ENCODE measurements around the gene SLC44A3.
A peak's percentile ranks its signal among the peaks of the same experiment; 100 is the strongest.

SLC44A3 gene

GRCh38 chr1:94921977-94922376, 101.8 kb downstream of the SLC44A3 start:
- TF ChIP-seq, protein P1, sequence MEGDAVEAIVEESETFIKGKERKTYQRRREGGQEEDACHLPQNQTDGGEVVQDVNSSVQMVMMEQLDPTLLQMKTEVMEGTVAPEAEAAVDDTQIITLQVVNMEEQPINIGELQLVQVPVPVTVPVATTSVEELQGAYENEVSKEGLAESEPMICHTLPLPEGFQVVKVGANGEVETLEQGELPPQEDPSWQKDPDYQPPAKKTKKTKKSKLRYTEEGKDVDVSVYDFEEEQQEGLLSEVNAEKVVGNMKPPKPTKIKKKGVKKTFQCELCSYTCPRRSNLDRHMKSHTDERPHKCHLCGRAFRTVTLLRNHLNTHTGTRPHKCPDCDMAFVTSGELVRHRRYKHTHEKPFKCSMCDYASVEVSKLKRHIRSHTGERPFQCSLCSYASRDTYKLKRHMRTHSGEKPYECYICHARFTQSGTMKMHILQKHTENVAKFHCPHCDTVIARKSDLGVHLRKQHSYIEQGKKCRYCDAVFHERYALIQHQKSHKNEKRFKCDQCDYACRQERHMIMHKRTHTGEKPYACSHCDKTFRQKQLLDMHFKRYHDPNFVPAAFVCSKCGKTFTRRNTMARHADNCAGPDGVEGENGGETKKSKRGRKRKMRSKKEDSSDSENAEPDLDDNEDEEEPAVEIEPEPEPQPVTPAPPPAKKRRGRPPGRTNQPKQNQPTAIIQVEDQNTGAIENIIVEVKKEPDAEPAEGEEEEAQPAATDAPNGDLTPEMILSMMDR (conservative IDR thresholded peaks at IDR 0.05; ENCODE audit: low read length), result no peak
- DNase-seq (ENCODE audit: low read depth), result no peak
- H3K4me3 ChIP-seq (ENCODE audit: low read length), result no peak overlapping the region

DNA sequence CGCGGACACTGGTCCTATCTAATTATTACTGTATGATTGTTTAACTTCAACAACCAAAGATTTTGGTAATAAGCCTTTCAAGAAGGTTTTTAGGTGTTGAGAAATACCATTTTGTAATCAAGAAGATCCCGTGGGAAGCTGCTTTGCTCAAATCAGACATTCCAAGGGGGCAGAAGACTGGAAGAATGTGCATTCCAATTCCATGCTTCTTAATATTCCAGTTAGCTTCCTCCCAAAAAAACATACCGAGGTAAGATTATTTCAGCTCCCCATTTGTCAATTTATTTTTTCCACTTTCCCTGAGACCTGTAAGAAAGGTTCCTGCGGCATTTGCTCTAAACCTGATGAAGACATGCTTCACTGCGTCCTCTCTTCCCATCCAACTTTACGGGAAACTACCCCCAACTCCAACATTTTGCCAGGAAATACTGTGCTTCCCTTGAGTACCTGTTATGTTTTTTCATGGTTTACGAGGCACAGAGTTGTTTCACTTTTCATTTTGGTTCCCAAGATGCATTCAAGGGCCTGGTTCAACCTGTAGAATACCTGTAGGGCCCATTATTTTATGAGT, 102.7 kb downstream of the SLC44A3 start:
- TF ChIP-seq, protein P1 (conservative IDR thresholded peaks at IDR 0.05; ENCODE audit: low read length), result no peak
- peak overlapping the region; percentile 41 for H3K4me3 ChIP-seq (ENCODE audit: low read length)
- peak; percentile 95 for DNase-seq (ENCODE audit: low read depth)

- no peak for DNase-seq (ENCODE audit: low read depth)
- TF ChIP-seq, protein P1 (conservative IDR thresholded peaks at IDR 0.05; ENCODE audit: low read length), result no peak
- peak overlapping the region; percentile 89 for H3K4me3 ChIP-seq (ENCODE audit: low read length)
Observed at GRCh38 chr1:94925004-94925403, 104.8 kb downstream of the SLC44A3 start.

- peak; percentile 94 for DNase-seq (ENCODE audit: low read depth)
- H3K4me3 ChIP-seq (ENCODE audit: low read length), result peak overlapping the region; percentile 89
Observed at GRCh38 chr1:94925561-94926125, 105.5 kb downstream of the SLC44A3 start.

DNA sequence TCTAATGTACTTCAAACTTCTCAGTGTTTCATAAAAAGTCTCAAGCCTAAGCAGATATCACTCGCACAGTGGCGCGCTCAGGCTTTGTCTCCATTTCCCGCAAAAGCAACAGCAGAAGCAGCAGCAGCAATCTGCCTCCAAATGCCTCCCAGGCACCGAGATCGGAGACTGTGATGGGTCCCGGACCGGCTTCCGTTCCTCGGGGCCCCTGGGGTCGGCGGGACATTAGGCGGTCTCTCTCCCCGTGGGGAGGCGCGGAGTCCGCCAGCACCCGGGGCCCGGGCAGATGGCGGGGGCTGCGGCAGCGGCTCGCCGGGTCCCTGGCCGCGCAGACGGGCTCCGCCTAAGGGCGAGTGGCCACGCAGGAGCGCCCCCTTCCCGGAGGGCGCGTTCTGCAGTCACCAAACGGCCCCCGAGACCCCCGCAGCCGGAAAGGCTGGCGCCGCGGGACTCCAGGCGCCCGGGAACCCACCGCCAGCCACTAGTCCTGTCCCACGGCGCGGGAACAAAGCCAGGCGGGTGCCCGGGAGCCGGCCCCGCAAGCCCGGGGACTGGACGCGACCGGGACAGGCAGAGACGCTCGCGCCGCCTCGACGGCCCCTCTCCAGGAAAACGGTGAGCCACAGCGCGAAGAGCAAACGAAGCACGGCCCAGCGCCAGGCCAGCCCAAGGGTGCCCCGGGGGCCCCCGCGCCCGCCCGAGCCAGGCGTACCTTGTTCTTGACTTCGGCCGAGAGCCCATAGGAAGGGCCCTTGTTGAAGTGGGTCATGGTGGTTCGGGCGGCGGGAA, 106.2 kb downstream of the SLC44A3 start:
- TF ChIP-seq, protein P1 (conservative IDR thresholded peaks at IDR 0.05; ENCODE audit: low read length), result peak; percentile 47
- peak overlapping the region; percentile 89 for H3K4me3 ChIP-seq (ENCODE audit: low read length)
- DNase-seq (ENCODE audit: low read depth), result peak; percentile 56

More at GRCh38 chr1:94925561-94926125, 105.5 kb downstream of the SLC44A3 start:
- TF ChIP-seq, protein P1 (conservative IDR thresholded peaks at IDR 0.05; ENCODE audit: low read length), result peak; percentile 40

DNA sequence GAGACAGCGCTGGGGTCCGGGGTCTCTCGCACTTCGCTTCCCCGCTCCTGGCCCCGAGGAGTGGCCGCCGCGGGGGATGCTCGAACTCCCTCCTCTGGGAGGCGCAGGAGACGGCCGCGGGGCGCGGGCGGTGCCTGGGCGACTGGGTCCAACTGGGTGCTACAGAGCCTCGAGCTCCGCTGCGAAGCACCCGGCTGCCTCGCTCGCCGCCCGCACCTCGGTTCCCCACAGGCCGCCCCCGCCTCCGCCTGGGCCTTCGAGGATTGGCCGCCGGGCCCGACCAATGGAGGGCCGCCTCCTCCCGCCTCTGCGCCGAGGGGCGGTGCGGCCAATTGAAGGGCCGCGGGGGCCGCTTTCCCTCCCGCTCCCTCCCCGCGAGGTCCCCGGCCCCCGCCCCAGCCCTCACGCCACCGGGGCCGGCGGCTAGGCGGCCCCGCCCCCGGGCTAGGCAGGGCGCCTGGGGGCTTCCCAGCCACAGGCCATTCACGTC, 106.8 kb downstream of the SLC44A3 start, which contains the start of gene CNN3:
TSS of gene CNN3 (minus strand) at position 196 of the 490 bp plus-strand sequence. CDS start 216 bp downstream, outside the sequence.
- peak within 1 kb of the TSS; percentile 89 for H3K4me3 ChIP-seq (ENCODE audit: low read length)
- peak; percentile 93 for DNase-seq (ENCODE audit: low read depth)
- TF ChIP-seq, protein P1 (conservative IDR thresholded peaks at IDR 0.05; ENCODE audit: low read length), result no peak
